ENCODE data around the gene ANKIB1.

DNA sequence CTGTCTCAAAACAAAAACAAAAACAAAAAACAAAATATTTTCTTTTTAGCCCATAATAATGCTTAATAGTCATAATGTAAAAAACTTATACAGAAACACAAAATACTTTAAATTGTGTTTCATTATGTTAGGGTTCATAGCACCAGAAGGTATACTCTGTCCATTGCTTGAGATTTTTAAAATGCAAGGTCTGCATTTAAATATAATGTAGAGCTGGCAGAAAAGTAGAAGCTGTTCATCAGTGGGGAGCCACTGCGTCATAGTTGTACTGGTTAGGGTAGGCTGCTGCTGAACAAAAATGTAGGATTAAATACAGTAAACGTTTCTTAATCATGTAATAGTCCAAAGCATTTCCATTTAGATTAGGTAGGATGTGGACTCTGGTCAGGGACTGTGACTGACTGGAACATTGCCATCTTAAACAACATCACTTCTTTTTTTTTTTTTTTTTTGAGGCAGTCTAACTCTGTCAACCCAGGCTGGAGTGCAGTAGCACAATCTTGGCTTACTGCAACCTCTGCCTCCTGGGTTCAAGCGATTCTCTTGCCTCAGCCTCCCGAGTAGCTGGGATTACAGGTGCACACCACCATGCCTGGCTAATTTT lies 85.2 kb downstream of the ANKIB1 start:
- TF ChIP-seq, protein P1, sequence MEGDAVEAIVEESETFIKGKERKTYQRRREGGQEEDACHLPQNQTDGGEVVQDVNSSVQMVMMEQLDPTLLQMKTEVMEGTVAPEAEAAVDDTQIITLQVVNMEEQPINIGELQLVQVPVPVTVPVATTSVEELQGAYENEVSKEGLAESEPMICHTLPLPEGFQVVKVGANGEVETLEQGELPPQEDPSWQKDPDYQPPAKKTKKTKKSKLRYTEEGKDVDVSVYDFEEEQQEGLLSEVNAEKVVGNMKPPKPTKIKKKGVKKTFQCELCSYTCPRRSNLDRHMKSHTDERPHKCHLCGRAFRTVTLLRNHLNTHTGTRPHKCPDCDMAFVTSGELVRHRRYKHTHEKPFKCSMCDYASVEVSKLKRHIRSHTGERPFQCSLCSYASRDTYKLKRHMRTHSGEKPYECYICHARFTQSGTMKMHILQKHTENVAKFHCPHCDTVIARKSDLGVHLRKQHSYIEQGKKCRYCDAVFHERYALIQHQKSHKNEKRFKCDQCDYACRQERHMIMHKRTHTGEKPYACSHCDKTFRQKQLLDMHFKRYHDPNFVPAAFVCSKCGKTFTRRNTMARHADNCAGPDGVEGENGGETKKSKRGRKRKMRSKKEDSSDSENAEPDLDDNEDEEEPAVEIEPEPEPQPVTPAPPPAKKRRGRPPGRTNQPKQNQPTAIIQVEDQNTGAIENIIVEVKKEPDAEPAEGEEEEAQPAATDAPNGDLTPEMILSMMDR (IDR thresholded peaks at IDR 0.05): no peak
- TF ChIP-seq POLR2AphosphoS5 (IDR thresholded peaks at IDR 0.05) (no peak), POLR2A (IDR thresholded peaks at IDR 0.05) (no peak)

Data from suprapubic skin (tissue), 4 donors.